Measurements from ENCODE around the gene TXNDC12. TPM values are rescaled to one million over a fixed set of nuclear protein-coding genes. Genes with fewer than 3 reads are reported as not detected.
A peak's percentile ranks its signal among the peaks of the same experiment; 100 is the strongest.

Gene TXNDC12
- total RNA-seq, 1 donor from 2014 or later, result 49.9 TPM

DNA sequence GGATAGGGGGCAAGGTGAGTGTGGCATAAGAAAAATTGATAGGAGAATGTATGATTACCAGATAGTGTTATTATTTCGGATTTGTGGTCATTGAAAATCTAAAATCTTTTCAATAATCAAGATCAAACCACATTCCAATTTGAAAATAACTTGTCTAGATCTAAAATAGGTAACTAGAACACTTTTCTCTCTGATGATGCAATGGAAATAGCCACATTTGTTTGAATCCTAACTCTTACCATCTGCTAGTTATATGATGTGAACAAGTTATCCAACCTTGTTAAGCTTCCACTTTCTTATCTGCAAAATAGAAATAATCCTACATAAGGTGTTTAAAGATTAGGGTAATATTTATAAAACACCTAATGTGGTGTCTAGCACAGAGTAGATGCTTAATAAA, 4.9 kb upstream of the TXNDC12 start:
- H3K4me3 Mint-ChIP-seq (ENCODE audit: unreplicated experiment), result no peak overlapping the region
- no peaks in the 10 kb centered on the region for H3K9me3 Mint-ChIP-seq (ENCODE audit: unreplicated experiment)
- H3K27me3 Mint-ChIP-seq (ENCODE audit: unreplicated experiment), result peaks cover 13% of the 10 kb centered on the region
- DNase-seq (ENCODE audit: low spot score), result no peak
- peaks cover 20% of the 10 kb centered on the region for H3K4me1 Mint-ChIP-seq (ENCODE audit: unreplicated experiment)
- no peak overlapping the region for H3K27ac Mint-ChIP-seq (ENCODE audit: unreplicated experiment)
- peaks cover 20% of the 10 kb centered on the region for H3K36me3 Mint-ChIP-seq (ENCODE audit: low read depth, unreplicated experiment)
- TF ChIP-seq, protein P1, sequence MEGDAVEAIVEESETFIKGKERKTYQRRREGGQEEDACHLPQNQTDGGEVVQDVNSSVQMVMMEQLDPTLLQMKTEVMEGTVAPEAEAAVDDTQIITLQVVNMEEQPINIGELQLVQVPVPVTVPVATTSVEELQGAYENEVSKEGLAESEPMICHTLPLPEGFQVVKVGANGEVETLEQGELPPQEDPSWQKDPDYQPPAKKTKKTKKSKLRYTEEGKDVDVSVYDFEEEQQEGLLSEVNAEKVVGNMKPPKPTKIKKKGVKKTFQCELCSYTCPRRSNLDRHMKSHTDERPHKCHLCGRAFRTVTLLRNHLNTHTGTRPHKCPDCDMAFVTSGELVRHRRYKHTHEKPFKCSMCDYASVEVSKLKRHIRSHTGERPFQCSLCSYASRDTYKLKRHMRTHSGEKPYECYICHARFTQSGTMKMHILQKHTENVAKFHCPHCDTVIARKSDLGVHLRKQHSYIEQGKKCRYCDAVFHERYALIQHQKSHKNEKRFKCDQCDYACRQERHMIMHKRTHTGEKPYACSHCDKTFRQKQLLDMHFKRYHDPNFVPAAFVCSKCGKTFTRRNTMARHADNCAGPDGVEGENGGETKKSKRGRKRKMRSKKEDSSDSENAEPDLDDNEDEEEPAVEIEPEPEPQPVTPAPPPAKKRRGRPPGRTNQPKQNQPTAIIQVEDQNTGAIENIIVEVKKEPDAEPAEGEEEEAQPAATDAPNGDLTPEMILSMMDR (IDR thresholded peaks at IDR 0.05; ENCODE audit: unreplicated experiment), result no peak

DNA sequence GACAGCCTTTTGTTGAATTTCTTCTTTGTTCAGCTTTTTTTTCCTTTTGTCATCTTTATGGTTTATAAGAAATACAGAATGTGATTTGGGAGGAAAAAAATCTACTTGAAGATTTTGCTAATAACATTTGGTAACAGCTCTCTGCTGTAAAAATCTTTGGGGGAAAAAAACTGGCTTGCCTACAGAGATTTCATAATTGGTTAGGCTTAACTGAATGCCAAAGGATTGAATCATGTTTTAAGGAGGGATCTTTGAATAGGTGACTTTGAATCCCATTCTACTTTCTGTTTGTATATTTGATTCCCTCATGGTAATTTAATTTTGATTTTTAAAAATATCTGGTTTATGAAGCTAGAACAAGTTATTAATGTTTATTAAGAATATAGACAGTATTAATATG, 4.3 kb upstream of the TXNDC12 start:
- Mint-ChIP-seq H3K9me3 (ENCODE audit: unreplicated experiment) (no peaks in the 10 kb centered on the region), H3K36me3 (ENCODE audit: low read depth, unreplicated experiment) (peaks cover 24% of the 10 kb centered on the region), H3K4me3 (ENCODE audit: unreplicated experiment) (no peak overlapping the region), H3K27me3 (ENCODE audit: unreplicated experiment) (peaks cover 16% of the 10 kb centered on the region), H3K4me1 (ENCODE audit: unreplicated experiment) (peaks cover 25% of the 10 kb centered on the region), H3K27ac (ENCODE audit: unreplicated experiment) (no peak overlapping the region)
- no peak for DNase-seq (ENCODE audit: low spot score)
- TF ChIP-seq, protein P1 (IDR thresholded peaks at IDR 0.05; ENCODE audit: unreplicated experiment), result no peak

DNA sequence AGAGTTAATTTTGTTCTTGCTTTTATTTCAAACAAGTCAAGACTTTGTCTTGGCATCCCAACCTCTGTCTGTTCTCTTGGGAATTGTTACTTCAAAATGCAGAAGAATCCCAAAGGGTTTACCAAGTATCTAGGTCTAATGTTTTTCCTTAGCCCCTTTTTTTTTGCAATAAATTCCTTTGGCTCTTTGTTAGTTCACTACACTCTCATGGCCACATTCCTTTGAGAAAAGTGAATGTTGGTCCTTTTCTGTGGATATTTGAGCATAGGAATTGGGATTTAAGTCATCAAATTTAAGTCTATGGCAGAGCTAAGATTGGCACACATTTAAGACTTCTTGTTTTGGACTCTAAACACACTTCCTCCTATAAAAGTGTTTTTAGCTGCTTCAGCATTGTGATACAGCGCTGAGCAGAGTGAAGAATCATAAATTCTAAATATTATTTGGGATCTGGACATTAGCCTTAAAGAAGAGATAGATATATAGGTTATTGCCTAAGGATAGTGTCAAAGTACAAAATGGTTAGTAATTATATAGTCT, 3.0 kb upstream of the TXNDC12 start:
- Mint-ChIP-seq H3K27ac (ENCODE audit: unreplicated experiment) (peak overlapping the region; percentile 85), H3K4me3 (ENCODE audit: unreplicated experiment) (peak overlapping the region; percentile 100), H3K9me3 (ENCODE audit: unreplicated experiment) (no peaks in the 10 kb centered on the region), H3K36me3 (ENCODE audit: low read depth, unreplicated experiment) (peaks cover 26% of the 10 kb centered on the region), H3K27me3 (ENCODE audit: unreplicated experiment) (peaks cover 16% of the 10 kb centered on the region), H3K4me1 (ENCODE audit: unreplicated experiment) (peaks cover 33% of the 10 kb centered on the region)
- no peak for DNase-seq (ENCODE audit: low spot score)
- TF ChIP-seq, protein P1 (IDR thresholded peaks at IDR 0.05; ENCODE audit: unreplicated experiment), result no peak

DNA sequence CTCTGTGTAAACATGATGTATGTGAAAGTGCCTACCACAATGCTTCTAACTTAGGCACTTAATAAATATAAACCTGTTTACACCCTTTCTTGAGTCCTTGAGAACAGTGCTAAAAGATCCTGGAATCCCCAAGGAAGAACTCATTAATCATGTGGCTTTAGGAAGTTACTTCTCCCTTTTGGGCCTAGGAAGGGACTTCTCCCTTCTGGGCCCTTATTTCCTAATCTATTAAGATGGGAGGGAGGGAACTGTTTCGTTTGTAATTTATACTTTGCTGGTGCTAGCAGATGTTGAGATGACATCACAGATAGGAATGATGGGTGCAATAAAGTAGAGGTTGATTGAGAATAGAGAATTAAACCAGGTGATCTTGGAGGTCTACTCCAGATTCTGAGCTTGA, 2.3 kb upstream of the TXNDC12 start:
- Mint-ChIP-seq H3K4me1 (ENCODE audit: unreplicated experiment) (peaks cover 33% of the 10 kb centered on the region), H3K27me3 (ENCODE audit: unreplicated experiment) (peaks cover 16% of the 10 kb centered on the region), H3K27ac (ENCODE audit: unreplicated experiment) (peak overlapping the region; percentile 95), H3K4me3 (ENCODE audit: unreplicated experiment) (peak overlapping the region; percentile 100), H3K9me3 (ENCODE audit: unreplicated experiment) (no peaks in the 10 kb centered on the region), H3K36me3 (ENCODE audit: low read depth, unreplicated experiment) (peaks cover 21% of the 10 kb centered on the region)
- no peak for DNase-seq (ENCODE audit: low spot score)
- TF ChIP-seq, protein P1 (IDR thresholded peaks at IDR 0.05; ENCODE audit: unreplicated experiment), result no peak

DNA sequence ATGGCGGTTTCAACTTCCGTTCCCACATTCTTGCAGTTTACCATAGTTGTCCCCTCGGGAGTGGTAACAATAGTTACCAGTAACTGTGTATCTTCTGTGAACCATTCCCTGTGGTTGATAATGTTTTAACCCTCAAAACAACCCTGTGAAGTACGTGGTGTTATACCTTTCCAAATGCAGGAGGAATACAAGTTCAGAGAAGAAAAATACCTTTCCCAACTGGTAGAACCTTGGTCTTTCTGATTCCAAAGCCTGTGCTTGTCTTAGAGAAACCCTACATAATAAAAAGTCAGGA, 1.9 kb upstream of the TXNDC12 start:
- H3K9me3 Mint-ChIP-seq (ENCODE audit: unreplicated experiment), result no peaks in the 10 kb centered on the region
- peak overlapping the region; percentile 100 for H3K4me3 Mint-ChIP-seq (ENCODE audit: unreplicated experiment)
- H3K4me1 Mint-ChIP-seq (ENCODE audit: unreplicated experiment), result peaks cover 33% of the 10 kb centered on the region
- H3K36me3 Mint-ChIP-seq (ENCODE audit: low read depth, unreplicated experiment), result peaks cover 21% of the 10 kb centered on the region
- peaks cover 15% of the 10 kb centered on the region for H3K27me3 Mint-ChIP-seq (ENCODE audit: unreplicated experiment)
- TF ChIP-seq, protein P1 (IDR thresholded peaks at IDR 0.05; ENCODE audit: unreplicated experiment), result no peak
- peak overlapping the region; percentile 95 for H3K27ac Mint-ChIP-seq (ENCODE audit: unreplicated experiment)
- DNase-seq (ENCODE audit: low spot score), result no peak
